H9 (cell line): ENCODE data around the gene ASCC3. TPM values are rescaled to one million over a fixed set of nuclear protein-coding genes. Genes with fewer than 3 reads are reported as not detected.

ENCODE experiments used
- DNase-seq: peaks from one replicate; pipeline ENCODE4 v3.0.0-alpha.2; 2017
- H2AFZ ChIP-seq: one replicate; pipeline ENCODE4 v1.6.1; 2013; ENCODE audit warnings: mild to moderate bottlenecking, low read length, control low read depth, moderate library complexity
- H2AK5ac ChIP-seq: 2 replicates; pipeline ENCODE4 v1.6.1; 2013; ENCODE audit warnings: low read length, control low read depth, mixed read lengths; ENCODE audit not compliant: insufficient read length
- H2BK120ac ChIP-seq: one replicate; pipeline ENCODE4 v1.6.1; 2013; ENCODE audit warnings: low read depth, mild to moderate bottlenecking, low read length, control low read depth, inconsistent platforms; ENCODE audit not compliant: poor library complexity, severe bottlenecking
- H2BK12ac ChIP-seq: 2 replicates; pipeline ENCODE4 v1.6.1; 2013; ENCODE audit warnings: low read length, control low read depth, mixed read lengths, low read depth; ENCODE audit not compliant: insufficient read length
- H2BK15ac ChIP-seq: 2 replicates; pipeline ENCODE4 v1.6.1; 2013; ENCODE audit warnings: low read depth, low read length, control low read depth
- H2BK20ac ChIP-seq: one replicate; pipeline ENCODE4 v1.6.1; 2013; ENCODE audit warnings: low read depth, mild to moderate bottlenecking, low read length, control low read depth, inconsistent platforms; ENCODE audit not compliant: poor library complexity, severe bottlenecking
- H2BK5ac ChIP-seq: 2 replicates; pipeline ENCODE4 v1.6.1; 2013; ENCODE audit warnings: low read length, control low read depth, mixed read lengths; ENCODE audit not compliant: insufficient read length
- H3K14ac ChIP-seq: 2 replicates; pipeline ENCODE4 v1.6.1; 2013; ENCODE audit warnings: low read length, control low read depth; ENCODE audit not compliant: insufficient read depth
- H3K18ac ChIP-seq: 2 replicates; pipeline ENCODE4 v1.6.1; 2013; ENCODE audit warnings: low read depth, mild to moderate bottlenecking, mixed read lengths, low read length, control low read depth; ENCODE audit not compliant: insufficient read length
- H3K23ac ChIP-seq: 2 replicates; pipeline ENCODE4 v1.6.1; 2013; ENCODE audit warnings: low read length, control low read depth, mixed read lengths, low read depth; ENCODE audit not compliant: insufficient read length
- H3K23me2 ChIP-seq: 2 replicates; pipeline ENCODE4 v1.6.1; 2013; ENCODE audit warnings: low read depth, mild to moderate bottlenecking, mixed read lengths, low read length, control low read depth; ENCODE audit not compliant: insufficient read length, poor library complexity, severe bottlenecking
- H3K27ac ChIP-seq: 2 replicates; pipeline ENCODE4 v1.5.1; 2013; ENCODE audit warnings: low read length, control low read depth, mixed read lengths, low read depth; ENCODE audit not compliant: insufficient read length
- H3K27me3 ChIP-seq: 2 replicates; pipeline ENCODE4 v1.6.1; 2013; ENCODE audit warnings: low read length, control low read depth, inconsistent platforms; ENCODE audit not compliant: insufficient read depth
- H3K4ac ChIP-seq: 2 replicates; pipeline ENCODE4 v1.6.1; 2013; ENCODE audit warnings: low read depth, mild to moderate bottlenecking, control low read depth, inconsistent platforms, low read length, moderate library complexity
- H3K4me1 ChIP-seq: 2 replicates; pipeline ENCODE4 v1.6.1; 2013; ENCODE audit warnings: low read length, control low read depth, inconsistent platforms; ENCODE audit not compliant: insufficient read depth
- H3K4me2 ChIP-seq: 2 replicates; pipeline ENCODE4 v1.6.1; 2013; ENCODE audit warnings: low read length, control low read depth, mixed read lengths; ENCODE audit not compliant: insufficient read length, insufficient read depth
- H3K56ac ChIP-seq: 2 replicates; pipeline ENCODE4 v1.6.1; 2013; ENCODE audit warnings: low read depth, mild to moderate bottlenecking, mixed read lengths, low read length, control low read depth; ENCODE audit not compliant: insufficient read length
- H3K79me1 ChIP-seq: 2 replicates; pipeline ENCODE4 v1.6.1; 2013; ENCODE audit warnings: low read depth, mild to moderate bottlenecking, moderate library complexity, low read length, control low read depth, inconsistent platforms; ENCODE audit not compliant: insufficient read depth, poor library complexity, severe bottlenecking
- H3K79me2 ChIP-seq: 2 replicates; pipeline ENCODE4 v1.6.1; 2013; ENCODE audit warnings: low read length, control low read depth, inconsistent platforms; ENCODE audit not compliant: insufficient read depth
- H3K9ac ChIP-seq: 2 replicates; pipeline ENCODE4 v1.6.1; 2013; ENCODE audit warnings: low read length, control low read depth, mixed read lengths; ENCODE audit not compliant: insufficient read length; ENCODE audit errors: extremely low read depth
- H3K9me3 ChIP-seq: one replicate; pipeline ENCODE4 v1.6.1; 2013; ENCODE audit warnings: low read depth, low read length, inconsistent platforms; ENCODE audit not compliant: control insufficient read depth
- H3T11ph ChIP-seq: one replicate; pipeline ENCODE4 v1.6.1; 2013; ENCODE audit warnings: mild to moderate bottlenecking, low read length, control low read depth, inconsistent platforms
- H4K20me1 ChIP-seq: one replicate; pipeline ENCODE4 v1.6.1; 2013; ENCODE audit not compliant: control insufficient read depth, insufficient read length, insufficient read depth
- H4K5ac ChIP-seq: 2 replicates; pipeline ENCODE4 v1.6.1; 2013; ENCODE audit warnings: low read depth, mild to moderate bottlenecking, mixed read lengths, low read length, control low read depth; ENCODE audit not compliant: insufficient read length
- H4K8ac ChIP-seq: replicated peaks from 2 replicates; pipeline ENCODE4 v1.6.1; 2013; ENCODE audit warnings: low read length, control low read depth, mixed read lengths, low read depth; ENCODE audit not compliant: insufficient read length
- H4K91ac ChIP-seq: 2 replicates; pipeline ENCODE4 v1.6.1; 2013; ENCODE audit warnings: low read depth, mild to moderate bottlenecking, moderate library complexity, mixed read lengths, low read length, control low read depth; ENCODE audit not compliant: insufficient read length
- H3K27ac Mint-ChIP-seq, 3 experiments: 2 replicates in 2 of 3; 3 replicates in 1 of 3; pipeline ENCODE4 v1.8.0; 2020 to 2021; ENCODE audit warnings: mixed read lengths in 3 of 3, mild to moderate bottlenecking in 1 of 3, moderate library complexity in 1 of 3
- H3K27me3 Mint-ChIP-seq: 2 replicates; pipeline ENCODE4 v1.8.0; 2021; ENCODE audit warnings: low read depth, mild to moderate bottlenecking, moderate library complexity, mixed read lengths
- H3K36me3 Mint-ChIP-seq, 3 experiments: 2 replicates in 2 of 3; 3 replicates in 1 of 3; pipeline ENCODE4 v1.8.0; 2020 to 2021; ENCODE audit warnings: low read depth in 3 of 3, mixed read lengths in 3 of 3; ENCODE audit not compliant: insufficient read depth in 1 of 3
- H3K4me1 Mint-ChIP-seq, 2 experiments: 2 replicates each; pipeline ENCODE4 v1.8.0; 2020; ENCODE audit warnings: mixed read lengths in 2 of 2
- H3K4me3 Mint-ChIP-seq, 2 experiments: 2 replicates in 1 of 2; 3 replicates in 1 of 2; pipeline ENCODE4 v1.8.0; 2020 to 2021; ENCODE audit warnings: mild to moderate bottlenecking in 2 of 2, mixed read lengths in 2 of 2, moderate library complexity in 1 of 2
- H3K9me3 Mint-ChIP-seq, 2 experiments: 2 replicates in 1 of 2; 3 replicates in 1 of 2; pipeline ENCODE4 v1.8.0; 2020; ENCODE audit warnings: mild to moderate bottlenecking in 2 of 2, mixed read lengths in 2 of 2, moderate library complexity in 1 of 2
- CTCF ChIP-seq: fragments of 200-600 bp; sonication (generic); conservative IDR thresholded peaks from 3 replicates; pipeline ENCODE4 v1.8.0; 2021; ENCODE audit warnings: antibody characterized with exemption, mild to moderate bottlenecking
- WGBS: extraction: QIAGEN DNeasy Blood & Tissue Kit; methylation state at CpG from one replicate; pipeline ENCODE4 v1.1.7; 2013; ENCODE audit warnings: missing lambda C conversion rate, low lambda C conversion rate, mixed read lengths; ENCODE audit not compliant: insufficient read length; ENCODE audit errors: extremely low coverage; 5-methylcytosine and 5-hydroxymethylcytosine counted together
- total RNA-seq: library from RNA; stranded (reverse); gene quantifications from 2 replicates; pipeline ENCODE4 v1.2.1, GENCODE V29; 2021

The ASCC3 gene
- total RNA-seq, 1 experiment from 2014 or later: 63.8 TPM

DNA sequence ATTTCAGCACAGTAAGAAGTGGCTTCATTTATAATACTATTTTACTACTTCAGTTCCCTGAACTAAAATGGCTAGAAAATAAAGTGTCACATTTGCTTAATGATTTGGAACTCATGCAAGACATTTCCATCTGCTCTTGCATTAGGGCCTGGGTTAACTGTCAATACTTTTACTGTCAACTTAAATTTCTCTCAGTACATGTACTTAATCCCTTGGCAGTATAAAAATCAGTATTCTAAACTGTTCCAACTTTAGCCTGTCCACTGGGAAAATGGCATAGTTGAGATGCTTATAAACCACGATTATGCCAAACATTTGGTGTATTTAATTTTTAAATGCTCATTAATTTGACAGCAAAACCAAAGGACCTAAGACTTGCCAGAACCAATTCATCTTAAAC, 154.5 kb downstream of the ASCC3 start:
- H3K56ac ChIP-seq: no peak overlapping the region
- H2BK12ac ChIP-seq: no peak overlapping the region
- no peaks in the 10 kb centered on the region for H4K20me1 ChIP-seq
- no peak overlapping the region for H4K5ac ChIP-seq
- Mint-ChIP-seq H3K9me3 (no peaks in the 10 kb centered on the region), H3K36me3 (peaks cover 0 to 7% (median 0%) of the 10 kb centered on the region in 3 experiments; a peak in 2 of 7 replicates), H3K4me3 (no peak overlapping the region), H3K27me3 (no peaks in the 10 kb centered on the region), H3K4me1 (peaks cover 3 to 6% of the 10 kb centered on the region in 2 experiments; a peak in 3 of 4 replicates), H3K27ac (no peak overlapping the region)
- no peak overlapping the region for H3K14ac ChIP-seq
- no peak overlapping the region for H2BK120ac ChIP-seq
- no peak overlapping the region for H2BK15ac ChIP-seq
- no peak overlapping the region for H4K8ac ChIP-seq
- no peak for TF ChIP-seq CTCF
- no peak overlapping the region for H3T11ph ChIP-seq
- H3K23ac ChIP-seq: no peak overlapping the region
- H3K27ac ChIP-seq: no peak overlapping the region
- H3K9me3 ChIP-seq: no peaks in the 10 kb centered on the region
- no peaks in the 10 kb centered on the region for H3K27me3 ChIP-seq
- DNase-seq: no peak
- no peaks in the 10 kb centered on the region for H3K4me1 ChIP-seq
- H2BK20ac ChIP-seq: no peak overlapping the region
- no peak overlapping the region for H3K4me2 ChIP-seq
- H3K79me2 ChIP-seq: no peaks in the 10 kb centered on the region
- H2BK5ac ChIP-seq: no peak overlapping the region
- H4K91ac ChIP-seq: no peak overlapping the region
- H2AFZ ChIP-seq: no peak overlapping the region
- H3K23me2 ChIP-seq: no peaks in the 10 kb centered on the region
- H2AK5ac ChIP-seq: no peak overlapping the region
- H3K18ac ChIP-seq: no peak overlapping the region
- WGBS: no CpG with 5 or more reads among the region's 1 CpG
- H3K4ac ChIP-seq: no peak overlapping the region
- no peak overlapping the region for H3K9ac ChIP-seq
- H3K79me1 ChIP-seq: no peaks in the 10 kb centered on the region
